K562 (cell line): ENCODE results near the gene PHF14. TPM values are rescaled to one million over a fixed set of nuclear protein-coding genes. Genes with fewer than 3 reads are reported as not detected.

Source experiments
- ATAC-seq: fragments of 200-7000 bp; cut with Tn5 transposase; 3 replicates; pipeline ENCODE4 v1.9.1; 2020; ENCODE audit warnings: moderate library complexity
- BruUV-seq: library from RNA; stranded (reverse); fragments of 400-500 nt; replicated peaks from 2 replicates; lab custom pipeline; 2021; lab: Mats Ljungman, UMichigan
- CTCF ChIA-PET: fragments of 300-600 bp; formaldehyde crosslinking; extraction: SDS; loops from one replicate; lab custom pipeline; 2021; ENCODE audit warnings: low intra/inter-chr PET ratio; lab: Yijun Ruan, JAX
- POLR2A ChIA-PET: fragments of 300-600, 350-650 bp; sonication (Branson Sonifier 250); formaldehyde crosslinking; extraction: SDS; loops from one replicate; lab custom pipeline; 2021; ENCODE audit warnings: antibody characterized with exemption, inconsistent platforms; lab: Yijun Ruan, JAX
- DNase-seq, 4 experiments: peaks; one replicate each; pipeline versions ENCODE4 v3.0.0 to v3.0.0-alpha.2; 2011 to 2018; ENCODE audit warnings: low spot score in 3 of 4, mixed read lengths in 3 of 4; ENCODE audit errors: extremely low read depth in 1 of 4
- FAIRE-seq: peaks from 2 replicates; lab custom pipeline; 2011; peaks lifted over from hg19 to GRCh38; lab: Jason Lieb, UNC
- H2AFZ ChIP-seq: 2 replicates; pipeline ENCODE4 v1.6.0; 2011; ENCODE audit warnings: low read depth, low read length, control low read depth, inconsistent platforms
- H3K27ac ChIP-seq: fragments of 200-600 bp; 3 replicates; pipeline ENCODE4 v1.8.0; 2011; ENCODE audit warnings: low read depth, mild to moderate bottlenecking, control low read depth, inconsistent platforms, low read length, moderate library complexity, mixed read lengths; ENCODE audit errors: extremely low read depth
- H3K27me3 ChIP-seq, 2 experiments: fragments of 300-600 bp in 1 of 2; 2 replicates in 1 of 2; 3 replicates in 1 of 2; pipeline versions ENCODE4 v1.6.0 to v1.8.0; 2011; ENCODE audit warnings: inconsistent platforms in 2 of 2, low read length in 2 of 2, mild to moderate bottlenecking in 1 of 2, mixed read lengths in 1 of 2, moderate library complexity in 1 of 2; ENCODE audit not compliant: control insufficient read depth in 2 of 2, insufficient read depth in 2 of 2
- H3K36me3 ChIP-seq: fragments of 300-600 bp; 3 replicates; pipeline ENCODE4 v1.8.0; 2011; ENCODE audit warnings: mild to moderate bottlenecking, low read length, inconsistent platforms; ENCODE audit not compliant: control insufficient read depth, insufficient read depth
- H3K4me1 ChIP-seq, 2 experiments: fragments of 200-600 bp in 1 of 2; replicated peaks in 1 of 2; 2 replicates in 1 of 2; 3 replicates in 1 of 2; pipeline versions ENCODE4 v1.5.1 to v1.8.0; 2011; ENCODE audit warnings: inconsistent platforms in 2 of 2, low read length in 2 of 2, mild to moderate bottlenecking in 1 of 2, mixed read lengths in 1 of 2, moderate library complexity in 1 of 2; ENCODE audit not compliant: control insufficient read depth in 2 of 2, insufficient read depth in 2 of 2
- H3K4me2 ChIP-seq: 2 replicates; pipeline ENCODE4 v1.6.1; 2011; ENCODE audit warnings: low read length, control low read depth, inconsistent platforms, mixed read lengths; ENCODE audit not compliant: insufficient read depth
- H3K4me3 ChIP-seq: fragments of 200-600 bp; sonication (generic), shearing (Covaris generic); 2 replicates; pipeline ENCODE4 v1.5.1; 2016; ENCODE audit warnings: control low read depth, inconsistent platforms
- H3K79me2 ChIP-seq: fragments of 200-600 bp; 3 replicates; pipeline ENCODE4 v1.8.0; 2011; ENCODE audit warnings: low read length, inconsistent platforms; ENCODE audit not compliant: control insufficient read depth, insufficient read depth
- H3K9ac ChIP-seq, 2 experiments: 2 replicates each; pipeline versions ENCODE4 v1.6.0 to v1.6.1; 2011; ENCODE audit warnings: low read depth in 2 of 2, low read length in 2 of 2, control low read depth in 1 of 2, inconsistent platforms in 1 of 2, mild to moderate bottlenecking in 1 of 2, mixed read lengths in 1 of 2; ENCODE audit not compliant: insufficient read depth in 1 of 2
- H3K9me1 ChIP-seq: one replicate; pipeline ENCODE4 v1.6.0; 2011; ENCODE audit warnings: inconsistent platforms, mild to moderate bottlenecking, low read length, moderate library complexity; ENCODE audit not compliant: control insufficient read depth, insufficient read depth
- H3K9me3 ChIP-seq: replicated peaks from 2 replicates; pipeline ENCODE4 v1.5.1; 2011; ENCODE audit warnings: low read depth, low read length, inconsistent platforms; ENCODE audit not compliant: control insufficient read depth, insufficient read depth
- H4K20me1 ChIP-seq: replicated peaks from 2 replicates; pipeline ENCODE4 v1.6.1; 2011; ENCODE audit warnings: low read length, inconsistent platforms, mixed read lengths; ENCODE audit not compliant: control insufficient read depth, insufficient read depth
- E2F6 ChIP-seq, 2 experiments: IDR thresholded peaks; 2 replicates each; pipeline ENCODE4 v1.6.1; 2011; ENCODE audit warnings: borderline replicate concordance in 1 of 2, control low read depth in 1 of 2, low read depth in 1 of 2, low read length in 1 of 2, mild to moderate bottlenecking in 1 of 2, mixed read lengths in 1 of 2, moderate library complexity in 1 of 2; ENCODE audit not compliant: insufficient read depth in 1 of 2, insufficient read length in 1 of 2, poor library complexity in 1 of 2, severe bottlenecking in 1 of 2; ENCODE audit errors: extremely low read depth in 1 of 2
- ETV5 ChIP-seq: sonication (generic); formaldehyde crosslinking; IDR thresholded peaks from 2 replicates; pipeline ENCODE4 v1.4.0; 2020; ENCODE audit warnings: low read depth, mild to moderate bottlenecking, missing genetic modification reagents
- MCM3 ChIP-seq: fragments of 450-650 bp; IDR thresholded peaks from 2 replicates; pipeline ENCODE4 v1.6.1; 2016
- MLX ChIP-seq, 2 experiments: fragments of 450-650 bp in 1 of 2; sonication (generic) in 1 of 2; formaldehyde crosslinking; conservative IDR thresholded peaks; 2 replicates each; pipeline versions ENCODE4 v1.4.0 to v1.8.1; 2020 to 2022; ENCODE audit warnings: mild to moderate bottlenecking in 1 of 2, missing genetic modification reagents in 1 of 2
- PKNOX1 ChIP-seq: fragments of 450-650 bp; IDR thresholded peaks from 2 replicates; pipeline ENCODE4 v1.6.1; 2016
- ZC3H11A ChIP-seq: IDR thresholded peaks from 2 replicates; pipeline ENCODE4 v1.6.1; 2012; ENCODE audit warnings: low read depth, low read length, improper control_type of control experiment
- WGBS: fragments of 100-300 bp; shearing (Covaris generic); methylation state at CpG from one replicate; pipeline ENCODE4 v1.1.6; 2016; ENCODE audit warnings: low coverage, mixed read lengths; ENCODE audit not compliant: insufficient coverage; ENCODE audit errors: missing lambda C conversion rate; 5-methylcytosine and 5-hydroxymethylcytosine counted together
- in situ Hi-C: fragments of 300-500 bp; cut with MboI; formaldehyde crosslinking; loops from 4 replicates; pipeline ENCODE4 v1.15.0; 2018; ENCODE audit warnings: inconsistent platforms, mixed read lengths
- intact Hi-C: fragments of 100-400 bp; cut with micrococcal nuclease; formaldehyde crosslinking; loops from 2 replicates; pipeline ENCODE4 v1.14.2; 2022
- polyA plus RNA-seq, 8 experiments: library from polyadenylated mRNA; depleted of rRNA in 4 of 8; stranded (reverse) in 5 of 8; unstranded in 3 of 8; fragments of >200 nt; fragmentation: Nextera tagmentation in 2 of 8; fragmentation: Illumina TruSeq in 1 of 8; extraction: Ambion mirVana in 2 of 8; extraction: Trizol in 1 of 8; gene quantifications; 2 replicates each; pipeline versions ENCODE4 v1.2.1 to v1.2.3, GENCODE V29; 2011 to 2014; ENCODE audit warnings: inconsistent platforms in 1 of 8, missing spikeins in 1 of 8
- total RNA-seq, 7 experiments: library from RNA; depleted of rRNA in 6 of 7; stranded (reverse); fragments of >200 nt in 6 of 7; fragmentation: Illumina TruSeq in 2 of 7; extraction: Trizol in 2 of 7; gene quantifications; 2 replicates each; pipeline versions ENCODE4 v1.2.1 to v1.2.3, GENCODE V29; 2011 to 2021; ENCODE audit warnings: low replicate concordance in 1 of 7
- TF ChIP-seq, protein P1 (sequence below): fragments of 450-650 bp; IDR thresholded peaks from 2 replicates; pipeline ENCODE4 v1.6.1; 2017; ENCODE audit warnings: antibody characterized with exemption
- TF ChIP-seq, protein P2 (sequence below): sonication (generic); formaldehyde crosslinking; IDR thresholded peaks from 2 replicates; pipeline ENCODE4 v1.8.1; 2023; ENCODE audit warnings: mild to moderate bottlenecking, missing genetic modification reagents

Gene PHF14
- total and polyA plus RNA-seq, 9 of the 15 experiments (the other 6 are each of a cell fraction or from before 2014, with no cell fraction given): 27.5 to 67.6 (median 41.4) TPM

GRCh38 chr7:11120675-11121220 lies 147.1 kb downstream of the PHF14 start:
- no peak for ATAC-seq
- H3K79me2 ChIP-seq: no peaks in the 10 kb centered on the region
- ChIA-PET POLR2A (no interaction called here), CTCF (no interaction called here)
- peaks cover 8% of the 10 kb centered on the region; the same call in 2 of the 3 replicates for H3K36me3 ChIP-seq
- no peaks in the 10 kb centered on the region for H4K20me1 ChIP-seq
- H3K9me3 ChIP-seq: no peaks in the 10 kb centered on the region
- H3K9me1 ChIP-seq: no peaks in the 10 kb centered on the region
- intact Hi-C loops: no loop called here
- no peaks in the 10 kb centered on the region for H3K27me3 ChIP-seq
- 91% methylated on average over 3 of the region's 3 CpGs for WGBS
- no peak overlapping the region for H2AFZ ChIP-seq
- TF ChIP-seq PKNOX1 (no peak), ZC3H11A (no peak), MLX (CRISPR knock-in tag; conservative IDR thresholded peaks at IDR 0.05) (no peak), ETV5 (CRISPR knock-in tag) (no peak), MCM3 (no peak), E2F6 (IDR thresholded peaks at IDR 0.05; ENCODE audit: borderline replicate concordance in 1 of 2, extremely low read depth in 1 of 2, insufficient read depth in 1 of 2, insufficient read length in 1 of 2, low read depth in 1 of 2, low read length in 1 of 2, poor library complexity in 1 of 2, severe bottlenecking in 1 of 2) (no peak)
- TF ChIP-seq, protein P1, sequence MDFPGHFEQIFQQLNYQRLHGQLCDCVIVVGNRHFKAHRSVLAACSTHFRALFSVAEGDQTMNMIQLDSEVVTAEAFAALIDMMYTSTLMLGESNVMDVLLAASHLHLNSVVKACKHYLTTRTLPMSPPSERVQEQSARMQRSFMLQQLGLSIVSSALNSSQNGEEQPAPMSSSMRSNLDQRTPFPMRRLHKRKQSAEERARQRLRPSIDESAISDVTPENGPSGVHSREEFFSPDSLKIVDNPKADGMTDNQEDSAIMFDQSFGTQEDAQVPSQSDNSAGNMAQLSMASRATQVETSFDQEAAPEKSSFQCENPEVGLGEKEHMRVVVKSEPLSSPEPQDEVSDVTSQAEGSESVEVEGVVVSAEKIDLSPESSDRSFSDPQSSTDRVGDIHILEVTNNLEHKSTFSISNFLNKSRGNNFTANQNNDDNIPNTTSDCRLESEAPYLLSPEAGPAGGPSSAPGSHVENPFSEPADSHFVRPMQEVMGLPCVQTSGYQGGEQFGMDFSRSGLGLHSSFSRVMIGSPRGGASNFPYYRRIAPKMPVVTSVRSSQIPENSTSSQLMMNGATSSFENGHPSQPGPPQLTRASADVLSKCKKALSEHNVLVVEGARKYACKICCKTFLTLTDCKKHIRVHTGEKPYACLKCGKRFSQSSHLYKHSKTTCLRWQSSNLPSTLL: no peak
- TF ChIP-seq, protein P2, sequence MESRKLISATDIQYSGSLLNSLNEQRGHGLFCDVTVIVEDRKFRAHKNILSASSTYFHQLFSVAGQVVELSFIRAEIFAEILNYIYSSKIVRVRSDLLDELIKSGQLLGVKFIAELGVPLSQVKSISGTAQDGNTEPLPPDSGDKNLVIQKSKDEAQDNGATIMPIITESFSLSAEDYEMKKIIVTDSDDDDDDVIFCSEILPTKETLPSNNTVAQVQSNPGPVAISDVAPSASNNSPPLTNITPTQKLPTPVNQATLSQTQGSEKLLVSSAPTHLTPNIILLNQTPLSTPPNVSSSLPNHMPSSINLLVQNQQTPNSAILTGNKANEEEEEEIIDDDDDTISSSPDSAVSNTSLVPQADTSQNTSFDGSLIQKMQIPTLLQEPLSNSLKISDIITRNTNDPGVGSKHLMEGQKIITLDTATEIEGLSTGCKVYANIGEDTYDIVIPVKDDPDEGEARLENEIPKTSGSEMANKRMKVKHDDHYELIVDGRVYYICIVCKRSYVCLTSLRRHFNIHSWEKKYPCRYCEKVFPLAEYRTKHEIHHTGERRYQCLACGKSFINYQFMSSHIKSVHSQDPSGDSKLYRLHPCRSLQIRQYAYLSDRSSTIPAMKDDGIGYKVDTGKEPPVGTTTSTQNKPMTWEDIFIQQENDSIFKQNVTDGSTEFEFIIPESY (CRISPR knock-in tag): no peak
- BruUV-seq: no TSS peak
- H3K9ac ChIP-seq: no peak overlapping the region
- no peaks in the 10 kb centered on the region for H3K4me1 ChIP-seq
- DNase-seq: no peak
- FAIRE-seq: no peak
- H3K4me2 ChIP-seq: no peak overlapping the region
- H3K4me3 ChIP-seq: no peak overlapping the region
- in situ Hi-C loops: no loop called here
- no peak overlapping the region for H3K27ac ChIP-seq
